Loucy (cell line): ENCODE measurements around the gene AKNA.

Experiments
- H2AFZ ChIP-seq: fragments of 200-600 bp; sonication (generic); 2 replicates; pipeline ENCODE4 v1.6.0; 2016; ENCODE audit warnings: antibody characterized with exemption, mild to moderate bottlenecking, low read length, moderate library complexity
- H3F3A ChIP-seq: fragments of 200-600 bp; 2 replicates; pipeline ENCODE4 v1.6.0; 2016; ENCODE audit warnings: antibody characterized with exemption, low read depth, mild to moderate bottlenecking
- H3K27me3 ChIP-seq: fragments of 200-600 bp; sonication (generic); 2 replicates; pipeline ENCODE4 v1.6.1; 2014; ENCODE audit warnings: low read length, mild to moderate bottlenecking; ENCODE audit not compliant: insufficient read depth, poor library complexity, severe bottlenecking
- H3K36me3 ChIP-seq: fragments of 200-600 bp; sonication (generic); 2 replicates; pipeline ENCODE4 v1.6.1; 2016; ENCODE audit warnings: low read length; ENCODE audit not compliant: insufficient read depth
- H3K4me1 ChIP-seq: fragments of 200-600 bp; sonication (generic); 2 replicates; pipeline ENCODE4 v1.5.1; 2014; ENCODE audit warnings: low read length, mild to moderate bottlenecking; ENCODE audit not compliant: insufficient read depth, poor library complexity, severe bottlenecking
- H3K4me2 ChIP-seq: fragments of 200-600 bp; sonication (generic); 2 replicates; pipeline ENCODE4 v1.6.0; 2014; ENCODE audit warnings: antibody characterized with exemption, low read length, low read depth, mild to moderate bottlenecking; ENCODE audit not compliant: poor library complexity, severe bottlenecking
- H3K4me3 ChIP-seq: fragments of 200-600 bp; sonication (generic); 2 replicates; pipeline ENCODE4 v1.5.1; 2014; ENCODE audit warnings: low read length, mild to moderate bottlenecking, mixed read lengths; ENCODE audit not compliant: poor library complexity, severe bottlenecking
- H3K79me2 ChIP-seq: fragments of 200-600 bp; sonication (generic); 2 replicates; pipeline ENCODE4 v1.6.1; 2014; ENCODE audit warnings: low read length; ENCODE audit not compliant: insufficient read depth
- H3K9ac ChIP-seq: fragments of 200-600 bp; sonication (generic); 2 replicates; pipeline ENCODE4 v1.6.0; 2014; ENCODE audit warnings: mild to moderate bottlenecking, low read depth, low read length, moderate library complexity; ENCODE audit not compliant: poor library complexity, severe bottlenecking
- H3K9me2 ChIP-seq: fragments of 200-600 bp; sonication (generic); replicated peaks from 2 replicates; pipeline ENCODE4 v1.6.1; 2016; ENCODE audit warnings: low read depth, low read length, mixed read lengths
- H3K9me3 ChIP-seq: fragments of 200-600 bp; sonication (generic); 2 replicates; pipeline ENCODE4 v1.6.1; 2014; ENCODE audit warnings: mild to moderate bottlenecking, antibody characterized with exemption, low read length, low read depth; ENCODE audit not compliant: insufficient read depth
- H4K20me1 ChIP-seq: fragments of 200-600 bp; sonication (generic); 2 replicates; pipeline ENCODE4 v1.6.0; 2014; ENCODE audit warnings: antibody characterized with exemption, low read length, mild to moderate bottlenecking; ENCODE audit not compliant: insufficient read depth, poor library complexity, severe bottlenecking
- CTCF ChIP-seq: fragments of 200-600 bp; sonication (generic); conservative IDR thresholded peaks from 2 replicates; pipeline ENCODE4 v1.5.1; 2014; ENCODE audit warnings: mild to moderate bottlenecking, antibody characterized with exemption, low read length
- EZH2phosphoT487 ChIP-seq: fragments of 200-600 bp; IDR thresholded peaks from 2 replicates; pipeline ENCODE4 v1.6.1; 2018; ENCODE audit warnings: antibody characterized with exemption, mild to moderate bottlenecking, moderate library complexity, borderline replicate concordance

Gene AKNA

GRCh38 chr9:114373960-114374730 is 13.6 kb downstream of the AKNA start:
- H3K79me2 ChIP-seq = peaks cover 73% of the 10 kb centered on the region
- H2AFZ ChIP-seq = no peak overlapping the region
- peaks cover 13% of the 10 kb centered on the region; the same call in 1 of the 2 replicates for H3F3A ChIP-seq
- peaks cover 59% of the 10 kb centered on the region for H3K36me3 ChIP-seq
- H3K9me3 ChIP-seq = no peaks in the 10 kb centered on the region
- peak overlapping the region; percentile 81 for H3K9ac ChIP-seq
- no peaks in the 10 kb centered on the region for H3K27me3 ChIP-seq
- peaks cover 9% of the 10 kb centered on the region for H4K20me1 ChIP-seq
- no peak for TF ChIP-seq EZH2phosphoT487
- TF ChIP-seq CTCF = no peak
- H3K4me1 ChIP-seq = peaks cover 76% of the 10 kb centered on the region
- H3K9me2 ChIP-seq = no peaks in the 10 kb centered on the region
- peak overlapping the region; percentile 60 for H3K4me3 ChIP-seq
- H3K4me2 ChIP-seq = peak overlapping the region; percentile 95

GRCh38 chr9:114372921-114373448 is 14.8 kb downstream of the AKNA start:
- H2AFZ ChIP-seq = no peak overlapping the region

More at GRCh38 chr9:114372921-114373448, 14.8 kb downstream of the AKNA start:
- Histone ChIP-seq H3K79me2 (peaks cover 70% of the 10 kb centered on the region), H3K4me1 (peaks cover 68% of the 10 kb centered on the region), H3K36me3 (peaks cover 57% of the 10 kb centered on the region), H3K9me2 (no peaks in the 10 kb centered on the region), H3F3A (peaks cover 13% of the 10 kb centered on the region; the same call in 1 of the 2 replicates), H4K20me1 (no peaks in the 10 kb centered on the region), H3K9ac (peak overlapping the region; percentile 82), H3K4me2 (peak overlapping the region; percentile 95), H3K27me3 (no peaks in the 10 kb centered on the region), H3K9me3 (no peaks in the 10 kb centered on the region), H3K4me3 (peak overlapping the region; percentile 73)
- TF ChIP-seq EZH2phosphoT487 (no peak), CTCF (peak; percentile 20; the same call in 1 of the 2 replicates)
